Prostate gland (tissue), 2 donors: ENCODE results near the gene TUBB4B.
A peak's percentile ranks its signal among the peaks of the same experiment; 100 is the strongest.

ENCODE experiments used
- POLR2AphosphoS5 ChIP-seq: sonication (generic); formaldehyde crosslinking; IDR thresholded peaks from one replicate; pipeline ENCODE4 v1.6.1; 2017; ENCODE audit warnings: antibody characterized with exemption
- TF ChIP-seq, protein P1 (sequence below), 4 experiments: fragments of 200-600 bp in 2 of 4; fragments of 450-650 bp in 2 of 4; sonication (generic) in 2 of 4; IDR thresholded peaks; 1 replicate in 3 of 4; 2 replicates in 1 of 4; pipeline ENCODE4 v1.5.1; 2016 to 2019; ENCODE audit warnings: antibody characterized with exemption in 4 of 4, mild to moderate bottlenecking in 2 of 4, moderate library complexity in 2 of 4

DNA sequence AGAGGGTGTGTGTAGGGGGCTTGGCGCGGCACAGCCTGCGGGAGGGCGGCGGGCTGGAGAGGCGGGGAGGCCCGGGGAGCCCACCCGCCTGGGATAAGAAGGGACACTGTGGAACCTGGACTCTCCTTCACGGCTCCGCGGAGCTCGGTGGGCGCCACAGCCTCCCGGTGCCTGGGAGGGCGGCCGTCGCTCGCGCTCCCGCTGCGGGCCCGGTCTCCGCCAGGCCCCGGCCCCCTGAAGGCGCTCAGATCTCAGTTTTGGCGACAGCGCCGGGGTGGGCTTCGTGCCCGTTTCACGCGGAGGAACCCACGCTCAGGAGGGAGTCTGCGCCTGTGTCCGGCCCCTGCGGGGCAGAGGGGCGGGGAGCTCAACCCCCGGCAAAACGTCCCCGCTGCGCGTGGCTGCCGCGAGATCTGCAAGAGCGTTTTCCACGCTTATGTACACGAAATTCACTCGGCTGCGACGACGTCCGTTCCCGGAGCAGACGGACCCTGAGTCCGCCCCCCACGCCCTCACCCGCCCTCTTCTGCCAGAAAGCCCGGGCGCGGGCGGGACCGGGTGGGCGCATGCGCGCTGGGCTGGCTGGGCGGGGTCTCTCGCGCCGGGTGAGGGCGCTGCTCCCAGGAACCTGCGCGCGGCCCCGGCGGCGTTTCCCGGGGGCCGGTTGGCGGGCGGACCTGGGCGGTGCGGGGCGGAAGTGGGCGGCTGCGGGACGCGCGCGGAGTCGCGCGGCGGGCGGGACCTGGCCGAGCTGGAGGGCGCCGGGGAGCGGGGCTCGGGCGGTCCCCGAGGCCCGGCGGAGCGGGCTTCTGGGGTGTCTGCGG is 13.7 kb downstream of the TUBB4B start, which contains the start of gene NELFB:
- TF ChIP-seq, protein P1, sequence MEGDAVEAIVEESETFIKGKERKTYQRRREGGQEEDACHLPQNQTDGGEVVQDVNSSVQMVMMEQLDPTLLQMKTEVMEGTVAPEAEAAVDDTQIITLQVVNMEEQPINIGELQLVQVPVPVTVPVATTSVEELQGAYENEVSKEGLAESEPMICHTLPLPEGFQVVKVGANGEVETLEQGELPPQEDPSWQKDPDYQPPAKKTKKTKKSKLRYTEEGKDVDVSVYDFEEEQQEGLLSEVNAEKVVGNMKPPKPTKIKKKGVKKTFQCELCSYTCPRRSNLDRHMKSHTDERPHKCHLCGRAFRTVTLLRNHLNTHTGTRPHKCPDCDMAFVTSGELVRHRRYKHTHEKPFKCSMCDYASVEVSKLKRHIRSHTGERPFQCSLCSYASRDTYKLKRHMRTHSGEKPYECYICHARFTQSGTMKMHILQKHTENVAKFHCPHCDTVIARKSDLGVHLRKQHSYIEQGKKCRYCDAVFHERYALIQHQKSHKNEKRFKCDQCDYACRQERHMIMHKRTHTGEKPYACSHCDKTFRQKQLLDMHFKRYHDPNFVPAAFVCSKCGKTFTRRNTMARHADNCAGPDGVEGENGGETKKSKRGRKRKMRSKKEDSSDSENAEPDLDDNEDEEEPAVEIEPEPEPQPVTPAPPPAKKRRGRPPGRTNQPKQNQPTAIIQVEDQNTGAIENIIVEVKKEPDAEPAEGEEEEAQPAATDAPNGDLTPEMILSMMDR (IDR thresholded peaks at IDR 0.05): peak in 3 of 4 experiments; percentile 14 to 49 (median 16)
- TF ChIP-seq POLR2AphosphoS5: peak; percentile 79
